Right lobe of liver (tissue), 6 donors: ENCODE data around the gene SF3B6. TPM values are rescaled to one million over a fixed set of nuclear protein-coding genes. Genes with fewer than 3 reads are reported as not detected.

Source experiments
- ATAC-seq, 4 donors: fragments of 200-7000 bp; cut with Tn5 transposase; one replicate each; pipeline ENCODE4 v1.9.1; 2020; ENCODE audit warnings: mild to moderate bottlenecking in 4 of 4, moderate library complexity in 4 of 4
- DNase-seq, 3 donors: peaks; one replicate each; pipeline ENCODE4 v3.0.0-alpha.2; 2020
- H3K27ac ChIP-seq, 3 donors: fragments of 200-600 bp; one replicate each; pipeline ENCODE4 v1.8.0; 2022
- H3K27me3 ChIP-seq, 2 donors: fragments of 200-600 bp; one replicate each; pipeline ENCODE4 v1.8.0; 2022
- H3K36me3 ChIP-seq, 4 donors: fragments of 200-600 bp; sonication (generic) in 1 of 4; one replicate each; pipeline versions ENCODE4 v1.5.1 to v1.8.0; 2017 to 2022; ENCODE audit warnings: control low read depth in 1 of 4
- H3K4me1 ChIP-seq, 4 donors: fragments of 200-600 bp; sonication (generic) in 1 of 4; one replicate each; pipeline versions ENCODE4 v1.5.1 to v1.8.0; 2017 to 2022; ENCODE audit warnings: control low read depth in 1 of 4
- H3K4me3 ChIP-seq, 3 donors: fragments of 200-600 bp; one replicate each; pipeline ENCODE4 v1.8.0; 2022
- H3K9me3 ChIP-seq, 4 donors: fragments of 200-600 bp; sonication (generic) in 1 of 4; one replicate each; pipeline versions ENCODE4 v1.5.1 to v1.8.0; 2017 to 2022; ENCODE audit warnings: control low read depth in 1 of 4
- POLR2A ChIP-seq: fragments of 450-650 bp; IDR thresholded peaks from one replicate; pipeline ENCODE4 v1.6.1; 2017; ENCODE audit warnings: antibody characterized with exemption, mild to moderate bottlenecking
- WGBS: methylation state at CpG from one replicate; pipeline ENCODE4 v1.1.6; 2018; ENCODE audit warnings: low coverage, low lambda C conversion rate; ENCODE audit not compliant: insufficient coverage; ENCODE audit errors: missing lambda C conversion rate; 5-methylcytosine and 5-hydroxymethylcytosine counted together
- intact Hi-C, 2 donors: fragments of 100-400 bp; cut with DNase I; formaldehyde crosslinking; loops; one replicate each; pipeline versions ENCODE4 v1.11.2 to v1.14.1; 2022
- total RNA-seq, 6 experiments: library from RNA; depleted of rRNA in 2 of 6; stranded (reverse); fragments of >200 nt in 2 of 6; fragmentation: NEBNext Ultra II Directional in 3 of 6; extraction: Animal tissue kit (Norgen Biotek cat#: 25700) in 3 of 6; gene quantifications; one replicate each; pipeline versions ENCODE4 v1.1.0 to v1.2.4, GENCODE V29; 2016 to 2023
- TF ChIP-seq, protein P1 (sequence below), 4 donors: fragments of 200-600 bp in 3 of 4; fragments of 450-650 bp in 1 of 4; IDR thresholded peaks; one replicate each; pipeline versions ENCODE4 v1.5.1 to v1.8.0; 2016 to 2022; ENCODE audit warnings: antibody characterized with exemption in 4 of 4, mild to moderate bottlenecking in 2 of 4
- donor health status: DM: no; HTN: yes; CAD: no.
- donor health status: DM: no; HTN: no; CAD: no.
- donor health status: DM: no; HTN: no; CAD: no.
- donor health status: DM: no; HTN: yes; CAD: no.
- donor health status: DM: no; HTN: yes; CAD: no.

The SF3B6 gene
- total RNA-seq, 6 experiments from 2014 or later, result 32.7 to 70.8 (median 40.3) TPM

DNA sequence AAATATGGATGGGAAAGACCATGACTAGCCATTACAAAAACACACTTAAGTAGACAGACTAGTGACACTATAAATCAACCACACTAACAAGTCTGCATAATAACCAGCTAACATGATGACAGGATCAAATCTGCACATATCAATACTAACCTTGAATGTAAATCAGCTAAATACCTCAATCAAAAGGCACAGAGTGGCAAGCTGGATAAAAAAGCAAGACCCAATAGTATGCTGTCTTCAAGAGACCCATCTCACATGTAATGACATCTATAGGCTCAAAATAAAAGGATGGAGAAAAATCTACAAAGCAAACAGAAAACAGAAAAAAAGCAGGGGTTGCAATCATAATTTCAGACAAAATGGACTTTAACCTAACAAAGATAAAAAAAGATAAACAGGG lies 30.7 kb upstream of the SF3B6 start:
- TF ChIP-seq, protein P1, sequence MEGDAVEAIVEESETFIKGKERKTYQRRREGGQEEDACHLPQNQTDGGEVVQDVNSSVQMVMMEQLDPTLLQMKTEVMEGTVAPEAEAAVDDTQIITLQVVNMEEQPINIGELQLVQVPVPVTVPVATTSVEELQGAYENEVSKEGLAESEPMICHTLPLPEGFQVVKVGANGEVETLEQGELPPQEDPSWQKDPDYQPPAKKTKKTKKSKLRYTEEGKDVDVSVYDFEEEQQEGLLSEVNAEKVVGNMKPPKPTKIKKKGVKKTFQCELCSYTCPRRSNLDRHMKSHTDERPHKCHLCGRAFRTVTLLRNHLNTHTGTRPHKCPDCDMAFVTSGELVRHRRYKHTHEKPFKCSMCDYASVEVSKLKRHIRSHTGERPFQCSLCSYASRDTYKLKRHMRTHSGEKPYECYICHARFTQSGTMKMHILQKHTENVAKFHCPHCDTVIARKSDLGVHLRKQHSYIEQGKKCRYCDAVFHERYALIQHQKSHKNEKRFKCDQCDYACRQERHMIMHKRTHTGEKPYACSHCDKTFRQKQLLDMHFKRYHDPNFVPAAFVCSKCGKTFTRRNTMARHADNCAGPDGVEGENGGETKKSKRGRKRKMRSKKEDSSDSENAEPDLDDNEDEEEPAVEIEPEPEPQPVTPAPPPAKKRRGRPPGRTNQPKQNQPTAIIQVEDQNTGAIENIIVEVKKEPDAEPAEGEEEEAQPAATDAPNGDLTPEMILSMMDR (IDR thresholded peaks at IDR 0.05), result no peak
- no peak for TF ChIP-seq POLR2A
- intact Hi-C loops, result no loop called here
- no peaks in the 10 kb centered on the region for H3K36me3 ChIP-seq
- DNase-seq (no peak), ATAC-seq (no peak)
- no peaks in the 10 kb centered on the region for H3K9me3 ChIP-seq
- H3K4me3 ChIP-seq, result no peak overlapping the region
- peaks cover 0 to 3% (median 0%) of the 10 kb centered on the region in 4 donors for H3K4me1 ChIP-seq
- no peaks in the 10 kb centered on the region for H3K27me3 ChIP-seq
- H3K27ac ChIP-seq, result no peak overlapping the region

DNA sequence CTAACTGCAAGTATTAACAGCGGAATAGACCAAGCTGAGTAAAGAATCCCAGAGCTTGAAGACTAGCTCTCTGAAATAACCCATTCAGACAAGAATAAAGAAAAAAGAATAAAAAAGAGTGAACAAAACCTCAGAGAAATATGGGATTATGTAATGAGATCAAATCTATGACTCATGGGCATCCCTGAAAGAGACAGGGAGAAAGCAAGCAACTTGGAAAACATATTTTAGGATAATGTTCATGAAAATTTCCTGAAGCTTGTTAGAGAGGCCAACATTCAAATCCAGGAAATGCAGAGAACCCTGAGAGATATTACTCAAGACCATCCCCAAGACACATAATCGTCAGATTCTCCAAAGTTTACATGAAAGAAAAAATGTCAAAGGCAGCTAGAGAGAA lies 29.7 kb upstream of the SF3B6 start:
- TF ChIP-seq, protein P1 (IDR thresholded peaks at IDR 0.05), result no peak
- no peak for TF ChIP-seq POLR2A
- Histone ChIP-seq H3K4me1 (peaks cover 0 to 3% (median 0%) of the 10 kb centered on the region in 4 donors), H3K27ac (no peak overlapping the region), H3K9me3 (no peaks in the 10 kb centered on the region), H3K36me3 (no peaks in the 10 kb centered on the region), H3K4me3 (no peak overlapping the region), H3K27me3 (no peaks in the 10 kb centered on the region)
- intact Hi-C loops, result no loop called here
- no peak for DNase-seq
- WGBS, result 50% methylated on average over 2 of the region's 2 CpGs
- ATAC-seq, result no peak

DNA sequence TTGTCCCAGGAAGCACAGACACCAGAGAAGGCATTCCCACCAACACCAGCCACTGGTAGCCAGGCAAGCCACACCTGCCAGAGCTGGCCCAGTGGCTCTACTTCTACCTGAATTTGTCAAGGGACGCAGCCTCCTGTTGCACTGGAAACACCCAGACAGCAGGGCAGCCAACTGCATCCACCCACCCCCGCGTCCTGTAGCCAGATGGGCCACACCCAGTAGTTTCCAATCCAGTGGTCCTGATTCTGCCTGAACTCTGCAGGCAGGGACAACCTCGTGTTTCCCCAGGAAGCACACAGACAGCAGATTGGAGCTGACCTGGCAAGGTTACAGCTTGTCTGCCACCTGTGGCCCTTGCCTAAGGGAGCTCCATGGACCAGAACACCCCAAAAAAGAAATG lies 28.8 kb upstream of the SF3B6 start:
- no peak for ATAC-seq
- no peak for TF ChIP-seq POLR2A
- TF ChIP-seq, protein P1 (IDR thresholded peaks at IDR 0.05), result no peak
- no peak overlapping the region for H3K4me3 ChIP-seq
- no peaks in the 10 kb centered on the region for H3K27me3 ChIP-seq
- DNase-seq, result no peak
- 71% methylated on average over 1 of the region's 4 CpGs for WGBS
- no peak overlapping the region for H3K27ac ChIP-seq
- H3K9me3 ChIP-seq, result no peaks in the 10 kb centered on the region
- H3K4me1 ChIP-seq, result peaks cover 0 to 3% (median 0%) of the 10 kb centered on the region in 4 donors
- no peaks in the 10 kb centered on the region for H3K36me3 ChIP-seq
- intact Hi-C loops, result no loop called here

DNA sequence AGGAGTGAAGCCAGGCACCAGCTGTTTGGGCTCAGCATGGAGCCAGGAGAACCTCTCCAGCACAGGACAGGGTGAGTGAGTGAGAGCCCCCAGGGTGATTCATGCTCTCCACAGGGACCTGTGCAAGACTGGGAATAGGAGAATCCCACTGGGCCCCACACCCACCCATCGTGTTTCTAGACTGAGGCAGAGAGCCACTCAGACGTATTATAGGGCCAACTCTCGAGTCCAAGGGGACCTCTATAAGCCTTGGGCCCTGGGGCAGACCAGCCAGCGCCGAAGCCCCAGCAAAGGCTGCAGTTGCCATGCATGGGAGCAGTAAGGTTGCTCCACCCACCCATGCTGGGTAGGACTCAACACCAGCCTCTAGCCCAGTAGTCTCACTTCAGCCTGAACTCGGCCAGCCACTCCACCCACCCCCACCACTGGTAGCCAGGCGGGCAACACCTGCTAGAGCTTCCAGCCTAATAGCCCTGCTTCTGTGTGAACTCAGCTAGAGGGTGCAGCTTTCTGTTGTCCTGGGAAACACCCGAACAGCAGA lies 28.1 kb upstream of the SF3B6 start:
- no peak for TF ChIP-seq POLR2A
- TF ChIP-seq, protein P1 (IDR thresholded peaks at IDR 0.05), result no peak
- Histone ChIP-seq H3K36me3 (no peaks in the 10 kb centered on the region), H3K4me1 (peaks cover 0 to 3% (median 0%) of the 10 kb centered on the region in 4 donors), H3K9me3 (no peaks in the 10 kb centered on the region), H3K27ac (no peak overlapping the region), H3K27me3 (no peaks in the 10 kb centered on the region), H3K4me3 (no peak overlapping the region)
- intact Hi-C loops, result no loop called here
- 92% methylated on average over 2 of the region's 8 CpGs for WGBS
- ATAC-seq (peak in 1 of 4 donors; percentile 29), DNase-seq (no peak)

DNA sequence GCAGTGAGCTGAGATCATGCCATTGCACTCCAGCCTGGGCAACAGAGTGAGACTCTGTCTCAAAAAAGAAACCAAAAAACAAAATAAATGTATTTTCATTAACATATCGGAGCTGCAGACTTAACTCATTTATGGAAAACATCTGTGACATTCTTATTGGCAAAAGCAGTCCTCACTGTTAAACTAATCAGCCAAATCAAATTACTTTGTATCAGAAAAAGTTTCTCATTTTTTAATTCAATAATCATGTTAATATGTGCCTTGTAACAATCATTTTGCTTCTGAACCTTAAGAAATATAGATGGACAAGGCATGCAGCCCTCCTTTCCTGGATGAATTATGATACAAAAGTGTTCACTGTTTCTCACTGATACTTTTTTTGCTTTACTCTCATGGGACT lies 26.6 kb upstream of the SF3B6 start:
- no peak overlapping the region for H3K4me3 ChIP-seq
- TF ChIP-seq, protein P1 (IDR thresholded peaks at IDR 0.05), result no peak
- TF ChIP-seq POLR2A, result no peak
- WGBS, result 100% methylated on average over 1 of the region's 1 CpG
- H3K4me1 ChIP-seq, result no peaks in the 10 kb centered on the region
- intact Hi-C loops, result no loop called here
- ATAC-seq, result no peak
- no peak overlapping the region for H3K27ac ChIP-seq
- DNase-seq, result no peak
- no peaks in the 10 kb centered on the region for H3K27me3 ChIP-seq
- H3K36me3 ChIP-seq, result no peaks in the 10 kb centered on the region
- no peaks in the 10 kb centered on the region for H3K9me3 ChIP-seq
